PC-3 (cell line): ENCODE measurements around the gene MSI2. TPM values are rescaled to one million over a fixed set of nuclear protein-coding genes. Genes with fewer than 3 reads are reported as not detected.

Source experiments
- ATAC-seq: fragments of 200-7000 bp; cut with Tn5 transposase; 2 replicates; pipeline ENCODE4 v1.9.1; 2020; ENCODE audit warnings: mild to moderate bottlenecking, moderate library complexity
- BruUV-seq: library from RNA; stranded (reverse); fragments of 400-500 nt; replicated peaks from 2 replicates; lab custom pipeline; 2021; lab: Mats Ljungman, UMichigan
- CTCF ChIA-PET: fragments of 300-600 bp; sonication (Branson Sonifier 250); formaldehyde crosslinking; loops from one replicate; lab custom pipeline; 2022; ENCODE audit warnings: antibody characterized with exemption; lab: Charles Lee
- POLR2A ChIA-PET: fragments of 300-600 bp; sonication (Branson Sonifier 250); formaldehyde crosslinking; loops from one replicate; lab custom pipeline; 2022; ENCODE audit warnings: antibody characterized with exemption; ENCODE audit not compliant: unreplicated experiment; lab: Charles Lee
- DNase-seq: peaks from one replicate; pipeline ENCODE4 v3.0.0-alpha.2; 2015
- H2AFZ ChIP-seq: fragments of 300-600 bp; sonication (generic); 2 replicates; pipeline ENCODE4 v1.6.0; 2016; ENCODE audit warnings: antibody characterized with exemption, low read length
- H3F3A ChIP-seq: fragments of 300-600 bp; sonication (generic); one replicate; pipeline ENCODE4 v1.6.0; 2017; ENCODE audit warnings: antibody characterized with exemption, low read length, control low read depth, mild to moderate bottlenecking; ENCODE audit not compliant: unreplicated experiment
- H3K27ac ChIP-seq: fragments of 300-600 bp; sonication (generic); 2 replicates; pipeline ENCODE4 v1.5.1; 2016; ENCODE audit warnings: mild to moderate bottlenecking, low read length
- H3K27me3 ChIP-seq: fragments of 300-600 bp; sonication (generic); 2 replicates; pipeline ENCODE4 v1.6.1; 2016; ENCODE audit warnings: low read length, mixed read lengths
- H3K36me3 ChIP-seq: fragments of 300-600 bp; sonication (generic); 2 replicates; pipeline ENCODE4 v1.6.1; 2016; ENCODE audit warnings: low read depth, mixed run types, low read length, mixed read lengths
- H3K4me1 ChIP-seq: fragments of 300-600 bp; sonication (generic); 2 replicates; pipeline ENCODE4 v1.5.1; 2016; ENCODE audit warnings: low read length; ENCODE audit not compliant: insufficient read depth
- H3K4me2 ChIP-seq: fragments of 300-600 bp; sonication (generic); 2 replicates; pipeline ENCODE4 v1.6.0; 2016; ENCODE audit warnings: low read length
- H3K4me3 ChIP-seq: fragments of 300-600 bp; sonication (generic); 2 replicates; pipeline ENCODE4 v1.5.1; 2016; ENCODE audit warnings: mild to moderate bottlenecking, low read length, mixed read lengths
- H3K79me2 ChIP-seq: fragments of 300-600 bp; sonication (generic); 2 replicates; pipeline ENCODE4 v1.6.1; 2017; ENCODE audit warnings: low read length, mixed read lengths
- H3K9ac ChIP-seq: fragments of 300-600 bp; sonication (generic); 2 replicates; pipeline ENCODE4 v1.6.0; 2016; ENCODE audit warnings: mild to moderate bottlenecking, low read length
- H3K9me2 ChIP-seq: fragments of 300-600 bp; sonication (generic); replicated peaks from 2 replicates; pipeline ENCODE4 v1.6.1; 2016; ENCODE audit warnings: mixed run types, low read length, mixed read lengths
- H3K9me3 ChIP-seq: fragments of 300-600 bp; sonication (generic); 2 replicates; pipeline ENCODE4 v1.6.1; 2016; ENCODE audit warnings: low read length, mixed read lengths
- H4K20me1 ChIP-seq: fragments of 300-600 bp; sonication (generic); 2 replicates; pipeline ENCODE4 v1.6.1; 2016; ENCODE audit warnings: low read length, mixed read lengths
- EZH2 ChIP-seq: fragments of 300-600 bp; sonication (generic); IDR thresholded peaks from one replicate; pipeline ENCODE4 v1.6.1; 2017; ENCODE audit warnings: antibody characterized with exemption, mild to moderate bottlenecking, low read length; ENCODE audit not compliant: unreplicated experiment
- EZH2phosphoT487 ChIP-seq: fragments of 300-600 bp; sonication (generic); IDR thresholded peaks from 2 replicates; pipeline ENCODE4 v1.6.1; 2018; ENCODE audit warnings: mild to moderate bottlenecking, antibody characterized with exemption, low read length, borderline replicate concordance
- intact Hi-C: fragments of 100-400 bp; cut with micrococcal nuclease; formaldehyde crosslinking; loops from 2 replicates; pipeline ENCODE4 v1.9.0; 2023
- total RNA-seq: library from RNA; depleted of rRNA; stranded (reverse); fragments of >200 nt; gene quantifications from 2 replicates; pipeline ENCODE4 v1.2.3, GENCODE V29; 2014
- TF ChIP-seq, protein P1 (sequence below): fragments of 300-600 bp; sonication (generic); conservative IDR thresholded peaks from 2 replicates; pipeline ENCODE4 v1.5.1; 2017; ENCODE audit warnings: antibody characterized with exemption, low read depth, mild to moderate bottlenecking, low read length

MSI2 gene
- total RNA-seq, 1 experiment from 2014 or later = 54.7 TPM

DNA sequence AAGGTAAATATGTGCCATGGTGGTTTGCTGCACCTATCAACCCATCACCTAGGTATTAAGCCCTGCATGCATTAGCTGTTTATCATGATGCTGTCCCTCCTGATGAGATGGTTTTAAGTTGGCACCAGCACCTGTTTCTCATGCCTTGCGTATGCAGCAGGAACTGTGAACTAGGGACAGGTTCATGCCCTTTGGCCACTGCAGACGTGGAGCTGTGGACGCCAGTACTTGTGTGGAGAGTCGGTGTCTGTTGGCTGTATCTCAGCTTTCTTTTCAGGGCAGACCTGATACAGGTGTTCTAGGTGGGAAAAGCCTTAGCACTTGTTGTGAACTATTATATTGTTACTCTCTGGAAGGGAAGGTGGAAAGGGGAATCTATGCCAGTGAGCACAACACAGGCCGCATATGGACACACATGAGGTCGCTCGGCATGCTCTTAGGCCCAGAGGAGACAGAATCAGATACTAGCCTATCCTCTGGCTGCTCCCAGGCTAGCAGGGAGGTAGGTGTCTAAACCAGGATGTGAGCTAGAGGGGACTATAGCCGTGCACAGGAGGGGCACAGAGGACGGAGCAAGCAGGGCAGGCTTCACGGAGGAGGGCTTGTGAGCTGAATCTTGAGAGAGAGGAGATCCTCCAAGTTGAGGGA, 22.5 kb downstream of the MSI2 start:
- intact Hi-C loops = no loop called here
- ChIA-PET CTCF (no interaction called here), POLR2A (no interaction called here)
- no peak for ATAC-seq
- Histone ChIP-seq H3K9me3 (no peaks in the 10 kb centered on the region), H3K4me1 (no peaks in the 10 kb centered on the region), H3K9ac (no peak overlapping the region), H3K9me2 (no peaks in the 10 kb centered on the region), H3K4me3 (no peak overlapping the region), H3K27me3 (no peaks in the 10 kb centered on the region), H4K20me1 (no peaks in the 10 kb centered on the region), H2AFZ (no peak overlapping the region), H3K27ac (no peak overlapping the region), H3K36me3 (peaks cover 4% of the 10 kb centered on the region; the same call in 1 of the 2 replicates), H3K79me2 (no peaks in the 10 kb centered on the region), H3F3A (no peaks in the 10 kb centered on the region), H3K4me2 (no peak overlapping the region)
- no peak for DNase-seq
- TF ChIP-seq EZH2phosphoT487 = no peak
- TF ChIP-seq EZH2 = no peak
- TF ChIP-seq, protein P1, sequence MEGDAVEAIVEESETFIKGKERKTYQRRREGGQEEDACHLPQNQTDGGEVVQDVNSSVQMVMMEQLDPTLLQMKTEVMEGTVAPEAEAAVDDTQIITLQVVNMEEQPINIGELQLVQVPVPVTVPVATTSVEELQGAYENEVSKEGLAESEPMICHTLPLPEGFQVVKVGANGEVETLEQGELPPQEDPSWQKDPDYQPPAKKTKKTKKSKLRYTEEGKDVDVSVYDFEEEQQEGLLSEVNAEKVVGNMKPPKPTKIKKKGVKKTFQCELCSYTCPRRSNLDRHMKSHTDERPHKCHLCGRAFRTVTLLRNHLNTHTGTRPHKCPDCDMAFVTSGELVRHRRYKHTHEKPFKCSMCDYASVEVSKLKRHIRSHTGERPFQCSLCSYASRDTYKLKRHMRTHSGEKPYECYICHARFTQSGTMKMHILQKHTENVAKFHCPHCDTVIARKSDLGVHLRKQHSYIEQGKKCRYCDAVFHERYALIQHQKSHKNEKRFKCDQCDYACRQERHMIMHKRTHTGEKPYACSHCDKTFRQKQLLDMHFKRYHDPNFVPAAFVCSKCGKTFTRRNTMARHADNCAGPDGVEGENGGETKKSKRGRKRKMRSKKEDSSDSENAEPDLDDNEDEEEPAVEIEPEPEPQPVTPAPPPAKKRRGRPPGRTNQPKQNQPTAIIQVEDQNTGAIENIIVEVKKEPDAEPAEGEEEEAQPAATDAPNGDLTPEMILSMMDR = no peak
- BruUV-seq = no TSS peak

DNA sequence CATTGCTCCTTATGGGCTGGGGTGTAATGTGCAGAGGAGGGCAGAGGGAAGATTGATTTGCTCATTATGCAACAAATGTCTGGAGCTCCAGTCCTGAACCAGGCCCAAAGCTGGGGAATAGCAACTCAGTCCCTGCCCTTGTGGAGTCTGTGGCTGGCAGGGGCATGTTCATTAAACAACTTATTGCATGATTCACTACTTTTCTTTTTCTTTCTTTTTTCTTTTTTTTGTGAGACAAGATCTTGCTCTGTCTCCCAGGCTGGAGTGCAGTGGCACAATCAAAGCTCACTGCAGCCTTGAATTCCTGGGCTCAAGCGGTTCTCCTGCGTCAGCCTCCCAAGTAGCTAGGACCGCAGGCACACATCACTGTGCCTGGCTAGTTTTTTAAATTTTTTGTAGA, 23.1 kb downstream of the MSI2 start:
- DNase-seq (no peak), ATAC-seq (no peak)
- H4K20me1 ChIP-seq = no peaks in the 10 kb centered on the region
- H3K9me3 ChIP-seq = no peaks in the 10 kb centered on the region
- H3K4me1 ChIP-seq = no peaks in the 10 kb centered on the region
- ChIA-PET CTCF (no interaction called here), POLR2A (no interaction called here)
- no peak overlapping the region for H2AFZ ChIP-seq
- TF ChIP-seq, protein P1 = no peak
- no peak for TF ChIP-seq EZH2phosphoT487
- no peak for TF ChIP-seq EZH2
- H3K27me3 ChIP-seq = no peaks in the 10 kb centered on the region
- no peak overlapping the region for H3K9ac ChIP-seq
- H3K4me2 ChIP-seq = no peak overlapping the region
- BruUV-seq = no TSS peak
- H3K9me2 ChIP-seq = no peaks in the 10 kb centered on the region
- peaks cover 4% of the 10 kb centered on the region; the same call in 1 of the 2 replicates for H3K36me3 ChIP-seq
- H3F3A ChIP-seq = no peaks in the 10 kb centered on the region
- no peaks in the 10 kb centered on the region for H3K79me2 ChIP-seq
- no peak overlapping the region for H3K27ac ChIP-seq
- intact Hi-C loops = no loop called here
- no peak overlapping the region for H3K4me3 ChIP-seq

- Histone ChIP-seq H3K27me3 (no peaks in the 10 kb centered on the region), H3K4me3 (no peak overlapping the region), H2AFZ (no peak overlapping the region), H3K9me2 (no peaks in the 10 kb centered on the region), H4K20me1 (no peaks in the 10 kb centered on the region), H3K36me3 (peaks cover 4% of the 10 kb centered on the region; the same call in 1 of the 2 replicates), H3K27ac (no peak overlapping the region), H3K79me2 (no peaks in the 10 kb centered on the region), H3K4me1 (no peaks in the 10 kb centered on the region), H3F3A (peaks cover 4% of the 10 kb centered on the region), H3K9me3 (no peaks in the 10 kb centered on the region), H3K9ac (no peak overlapping the region), H3K4me2 (no peak overlapping the region)
- TF ChIP-seq EZH2 = no peak
- TF ChIP-seq, protein P1 = no peak
- intact Hi-C loops = no loop called here
- DNase-seq = no peak
- ChIA-PET POLR2A (no interaction called here), CTCF (interaction anchor here (0.6 kb wide), 1 partner anchor 423 kb away, joined by 4 read pairs; no protein-coding TSS in a partner anchor)
- no peak for ATAC-seq
- no TSS peak for BruUV-seq
Observed at GRCh38 chr17:57281887-57282286, 25.6 kb downstream of the MSI2 start.
